AG09309 (cell line): ENCODE data around the gene LPCAT1.

Experiments
- DNase-seq: peaks from one replicate; pipeline ENCODE4 v3.0.0-alpha.2; 2010; ENCODE audit warnings: low read depth
- H3K4me3 ChIP-seq: 2 replicates; pipeline ENCODE4 v1.5.1; 2011; ENCODE audit warnings: mild to moderate bottlenecking, low read depth, low read length, moderate library complexity; ENCODE audit not compliant: control insufficient read depth
- CTCF ChIP-seq: IDR thresholded peaks from 2 replicates; pipeline ENCODE4 v1.5.1; 2011; ENCODE audit warnings: mild to moderate bottlenecking, low read depth, low read length, inconsistent platforms; ENCODE audit not compliant: insufficient read depth, control insufficient read depth; ENCODE audit errors: missing control alignments

Gene LPCAT1

DNA sequence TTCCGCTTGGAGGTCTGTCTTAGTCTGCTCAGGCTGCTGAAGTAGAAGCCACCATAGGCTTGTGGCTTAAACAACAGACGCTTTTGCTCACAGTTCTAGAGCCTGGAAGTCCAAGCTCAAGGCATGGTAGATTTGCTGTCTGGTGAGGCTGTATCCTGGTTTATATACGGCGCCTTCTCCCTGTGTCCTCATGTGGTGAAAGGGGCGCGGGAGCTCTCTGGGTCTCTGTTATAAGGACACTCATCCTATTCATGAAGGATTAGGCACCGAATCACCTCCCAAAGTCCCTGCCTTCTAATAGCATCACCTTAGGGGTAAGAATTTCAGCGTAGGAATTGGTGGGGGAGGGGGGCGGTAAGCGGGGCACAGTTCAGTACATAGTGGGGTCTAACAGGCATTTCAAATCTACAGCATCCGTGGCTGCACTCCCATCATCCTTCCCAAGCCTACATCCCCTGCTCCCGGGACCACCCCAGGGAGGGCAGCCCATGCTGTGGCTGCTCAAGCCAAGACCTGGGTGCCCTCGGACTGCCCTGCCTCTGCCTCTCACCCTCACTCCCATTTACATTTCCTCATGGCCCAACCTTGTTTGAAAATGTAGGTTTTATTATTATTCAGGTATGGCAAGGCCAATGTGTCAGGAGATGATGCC is 15.1 kb upstream of the LPCAT1 start:
- no peak for TF ChIP-seq CTCF
- H3K4me3 ChIP-seq: no peak overlapping the region
- DNase-seq: no peak

DNA sequence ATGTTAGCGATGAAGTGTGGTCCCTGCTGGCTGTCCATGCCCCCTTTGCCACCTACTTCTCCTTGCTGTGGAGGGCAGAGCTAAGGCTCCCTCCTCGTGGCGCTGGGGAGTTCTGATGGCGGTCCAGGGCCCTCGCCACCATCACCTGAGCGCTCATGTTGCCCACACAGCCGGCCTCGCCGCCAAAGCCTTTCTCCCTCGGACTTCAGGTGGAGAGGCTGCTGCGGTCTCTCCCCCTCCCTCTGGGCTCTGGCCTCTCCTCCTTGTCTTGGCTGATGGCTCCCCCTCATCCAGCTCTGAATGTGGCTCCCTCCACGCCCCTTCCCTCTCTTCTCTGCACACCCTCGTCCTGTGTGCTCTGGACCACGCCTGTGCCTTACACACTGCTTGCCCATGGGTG is 14.5 kb upstream of the LPCAT1 start:
- TF ChIP-seq CTCF: no peak
- DNase-seq: no peak
- no peak overlapping the region for H3K4me3 ChIP-seq

- no peak for DNase-seq
- H3K4me3 ChIP-seq: no peak overlapping the region
- no peak for TF ChIP-seq CTCF
Measured at GRCh38 chr5:1537603-1538154, 13.9 kb upstream of the LPCAT1 start.

GRCh38 chr5:1536871-1537602 is 13.3 kb upstream of the LPCAT1 start:
- no peak overlapping the region; the same call in 1 of the 2 replicates for H3K4me3 ChIP-seq
- DNase-seq: no peak
- no peak for TF ChIP-seq CTCF

DNA sequence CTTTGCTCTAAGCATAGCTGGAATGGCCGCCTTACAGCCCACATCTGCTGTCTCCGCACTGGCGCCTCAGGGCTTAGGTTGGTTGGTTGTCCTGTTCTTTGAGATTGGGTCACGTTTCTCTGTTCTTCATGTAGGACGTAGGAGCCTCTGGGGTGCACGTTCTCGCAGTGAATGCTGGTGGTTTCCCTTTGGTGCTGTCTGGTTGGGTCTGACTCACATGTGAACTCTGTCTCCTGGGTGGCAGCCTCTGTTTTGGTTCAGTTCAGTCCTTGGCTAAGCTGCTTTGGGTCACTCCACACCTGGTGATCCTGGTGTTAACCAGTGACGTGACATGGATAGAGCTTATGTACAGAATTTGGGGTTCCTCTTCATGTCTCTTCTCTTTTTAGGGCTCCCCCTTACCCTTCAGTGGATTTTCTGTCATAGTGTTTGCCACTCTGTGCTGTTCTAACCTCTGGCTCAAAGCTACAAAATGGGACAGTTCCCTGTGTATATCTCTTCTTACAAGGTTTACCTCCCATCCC is 12.6 kb upstream of the LPCAT1 start:
- no peak for TF ChIP-seq CTCF
- no peak overlapping the region; the same call in 1 of the 2 replicates for H3K4me3 ChIP-seq

DNA sequence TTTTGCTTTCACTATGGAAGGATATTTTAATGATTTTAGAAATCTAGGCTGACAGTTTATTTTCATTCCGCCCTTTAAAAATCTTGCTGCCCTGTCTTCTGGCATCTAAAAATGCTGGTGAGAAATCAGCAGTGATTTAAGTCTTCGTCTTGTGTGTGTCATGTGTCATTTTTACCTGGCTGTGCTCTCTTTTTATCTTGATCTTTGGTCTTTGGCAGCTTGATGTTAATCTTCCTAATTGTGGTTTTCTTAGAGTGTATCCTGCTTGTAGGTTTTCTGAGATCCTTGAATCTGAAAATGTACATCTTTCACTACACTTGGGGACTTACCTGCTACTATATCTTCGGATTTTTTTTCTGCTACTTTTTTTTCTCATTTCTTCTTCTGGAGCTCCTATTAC is 11.9 kb upstream of the LPCAT1 start:
- no peak for TF ChIP-seq CTCF

More for the DNA sequence above, 12.6 kb upstream of the LPCAT1 start:
- DNase-seq: no peak

More for the DNA sequence above, 11.9 kb upstream of the LPCAT1 start:
- DNase-seq: no peak
- H3K4me3 ChIP-seq: no peak overlapping the region
